Measurements from ENCODE around the gene CIT.

DNA sequence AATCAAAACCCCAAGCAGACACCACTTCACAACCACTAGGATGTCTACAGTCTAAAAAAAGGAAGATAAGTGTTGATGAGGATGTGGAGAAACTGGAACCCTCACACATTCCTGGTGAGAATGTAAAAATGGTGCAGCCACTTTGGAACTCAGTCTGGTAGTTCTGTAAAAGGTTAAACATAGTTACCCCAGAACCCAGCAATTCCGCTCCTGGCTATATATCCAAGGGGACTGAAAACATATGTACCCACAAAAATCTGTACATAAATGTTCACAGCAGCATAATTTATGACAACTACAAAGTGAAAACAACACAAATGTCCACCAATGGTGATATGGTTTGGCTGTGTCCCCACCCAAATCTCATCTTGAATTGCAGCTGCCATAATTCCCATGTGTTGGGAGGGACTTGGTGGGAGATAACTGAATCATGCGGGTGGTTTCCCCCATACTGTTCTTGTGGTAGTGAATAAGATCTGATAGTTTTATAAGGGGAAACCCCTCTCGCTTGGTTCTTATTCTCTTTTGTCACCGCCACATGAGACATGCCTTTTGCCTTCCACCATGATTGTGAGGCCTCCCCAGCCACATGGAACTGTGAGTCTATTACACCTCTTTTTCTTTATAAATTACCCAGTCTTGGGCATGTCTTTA lies 162.4 kb downstream of the CIT start:
- TF ChIP-seq, protein P1, sequence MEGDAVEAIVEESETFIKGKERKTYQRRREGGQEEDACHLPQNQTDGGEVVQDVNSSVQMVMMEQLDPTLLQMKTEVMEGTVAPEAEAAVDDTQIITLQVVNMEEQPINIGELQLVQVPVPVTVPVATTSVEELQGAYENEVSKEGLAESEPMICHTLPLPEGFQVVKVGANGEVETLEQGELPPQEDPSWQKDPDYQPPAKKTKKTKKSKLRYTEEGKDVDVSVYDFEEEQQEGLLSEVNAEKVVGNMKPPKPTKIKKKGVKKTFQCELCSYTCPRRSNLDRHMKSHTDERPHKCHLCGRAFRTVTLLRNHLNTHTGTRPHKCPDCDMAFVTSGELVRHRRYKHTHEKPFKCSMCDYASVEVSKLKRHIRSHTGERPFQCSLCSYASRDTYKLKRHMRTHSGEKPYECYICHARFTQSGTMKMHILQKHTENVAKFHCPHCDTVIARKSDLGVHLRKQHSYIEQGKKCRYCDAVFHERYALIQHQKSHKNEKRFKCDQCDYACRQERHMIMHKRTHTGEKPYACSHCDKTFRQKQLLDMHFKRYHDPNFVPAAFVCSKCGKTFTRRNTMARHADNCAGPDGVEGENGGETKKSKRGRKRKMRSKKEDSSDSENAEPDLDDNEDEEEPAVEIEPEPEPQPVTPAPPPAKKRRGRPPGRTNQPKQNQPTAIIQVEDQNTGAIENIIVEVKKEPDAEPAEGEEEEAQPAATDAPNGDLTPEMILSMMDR (conservative IDR thresholded peaks at IDR 0.05; ENCODE audit: low read depth, low read length), result no peak
- TF ChIP-seq EZH2 (IDR thresholded peaks at IDR 0.05; ENCODE audit: low read length, unreplicated experiment), result no peak
